Breast epithelium (tissue), 3 donors: ENCODE measurements around the gene SUMO4.

Experiments
- CTCF ChIP-seq, 3 donors: fragments of 450-650 bp; IDR thresholded peaks; one replicate each; pipeline ENCODE4 v1.5.1; 2016 to 2017; ENCODE audit warnings: antibody characterized with exemption in 3 of 3, mild to moderate bottlenecking in 3 of 3, moderate library complexity in 3 of 3
- POLR2A ChIP-seq: fragments of 450-650 bp; IDR thresholded peaks from one replicate; pipeline ENCODE4 v1.6.1; 2016; ENCODE audit warnings: antibody characterized with exemption, mild to moderate bottlenecking, moderate library complexity
- POLR2AphosphoS5 ChIP-seq, 3 donors: sonication (generic); formaldehyde crosslinking; IDR thresholded peaks; one replicate each; pipeline ENCODE4 v1.6.1; 2017; ENCODE audit warnings: antibody characterized with exemption in 3 of 3

DNA sequence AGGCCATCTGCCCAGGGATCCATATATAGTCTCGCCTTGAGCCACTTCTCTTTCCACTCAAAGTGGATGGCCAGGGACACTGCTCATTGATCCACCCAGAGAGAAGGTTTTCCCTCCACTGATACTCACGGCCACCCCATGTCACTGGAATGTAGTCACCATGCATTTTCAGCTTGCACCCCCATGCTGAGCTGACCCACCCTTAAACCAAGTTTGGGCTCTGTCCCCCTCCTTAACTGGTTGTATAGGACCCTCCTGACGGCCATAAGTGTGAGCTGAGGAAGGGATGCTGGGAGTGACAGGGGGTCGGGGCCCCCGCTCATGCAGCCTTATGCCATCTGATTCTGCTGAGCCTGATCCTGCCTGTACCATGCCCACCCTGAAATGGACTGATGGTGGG is 25.7 kb downstream of the SUMO4 start:
- TF ChIP-seq CTCF (IDR thresholded peaks at IDR 0.05) (no peak), POLR2AphosphoS5 (IDR thresholded peaks at IDR 0.05) (no peak), POLR2A (no peak)
